ENCODE measurements around the gene TLX2. TPM values are rescaled to one million over a fixed set of nuclear protein-coding genes. Genes with fewer than 3 reads are reported as not detected.

TLX2 gene
- total and polyA plus RNA-seq, 3 experiments from 2014 or later = 0.37 to 0.60 TPM; not detected in 1

GRCh38 chr2:74532222-74532621 is 18.0 kb downstream of the TLX2 start:
- H3K36me3 ChIP-seq (ENCODE audit: insufficient read depth, low read length) = peaks cover 13% of the 10 kb centered on the region
- Mint-ChIP-seq H3K9me3 (no peaks in the 10 kb centered on the region), H3K4me3 (peak overlapping the region; percentile 2 to 78 (median 53)), H3K27me3 (peaks cover 0 to 3% of the 10 kb centered on the region in 2 donors), H3K4me1 (peaks cover 30 to 40% (median 38%) of the 10 kb centered on the region in 3 donors), H3K36me3 (peaks cover 3 to 46% (median 5%) of the 10 kb centered on the region in 3 donors), H3K27ac (peak overlapping the region in 7 of 8 donors; percentile 34 to 96 (median 70))
- DNase-seq = peak in 1 of 5 donors; percentile 36
- ChIA-PET POLR2A (interaction anchor here (0.8 to 1.7 kb wide), 3 partner anchors 49 to 78 kb away, joined by 3 to 5 read pairs (median 3); partner anchors contain the start of gene CCDC142), CTCF (interaction anchor here (0.9 to 5.1 kb wide), 15 partner anchors 19 to 282 kb away, joined by 3 to 42 read pairs (median 4); partner anchors contain the start of genes C2orf81, CCDC142, INO80B and MRPL53)
- H3K27ac ChIP-seq (ENCODE audit: low read depth, low read length) = no peak overlapping the region
- H3K9me3 ChIP-seq (ENCODE audit: low read length) = no peaks in the 10 kb centered on the region
- peaks cover 4% of the 10 kb centered on the region for H3K27me3 ChIP-seq (ENCODE audit: insufficient read depth, low read length, poor library complexity, severe bottlenecking)
- H3K4me3 ChIP-seq (ENCODE audit: low read length) = no peak overlapping the region
- H3K4me1 ChIP-seq (ENCODE audit: insufficient read depth, low read length) = peaks cover 28% of the 10 kb centered on the region

DNA sequence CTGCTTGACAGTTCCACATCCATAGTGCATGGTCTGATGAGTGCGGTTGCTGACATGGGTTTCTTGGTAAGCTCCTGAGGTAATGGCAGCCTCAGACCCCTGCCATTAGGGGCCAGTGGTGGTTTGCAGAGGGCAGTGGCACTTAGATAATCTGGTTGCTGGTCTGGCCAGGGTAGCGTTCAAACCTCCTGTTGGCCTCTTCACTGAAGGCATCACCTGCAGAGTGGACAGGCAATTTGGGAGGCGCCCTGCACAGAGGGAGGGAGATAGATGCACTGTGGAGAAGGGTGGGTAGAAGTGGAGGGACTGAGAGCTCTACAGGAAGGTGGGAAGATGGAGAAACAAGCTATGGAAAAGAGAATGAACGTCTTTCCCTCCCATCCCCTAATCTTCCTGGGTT is 19.2 kb downstream of the TLX2 start:
- Mint-ChIP-seq H3K4me3 (no peak overlapping the region), H3K36me3 (peaks cover 0 to 33% (median 0%) of the 10 kb centered on the region in 3 donors), H3K27me3 (peaks cover 0 to 16% of the 10 kb centered on the region in 2 donors), H3K9me3 (no peaks in the 10 kb centered on the region), H3K27ac (peak overlapping the region in 1 of 8 donors; percentile 21), H3K4me1 (peaks cover 23 to 28% (median 27%) of the 10 kb centered on the region in 3 donors)
- no peak for DNase-seq
- H3K9me3 ChIP-seq (ENCODE audit: low read length) = no peaks in the 10 kb centered on the region
- POLR2A ChIA-PET = no interaction called here
- peaks cover 24% of the 10 kb centered on the region for H3K4me1 ChIP-seq (ENCODE audit: insufficient read depth, low read length)
- peaks cover 4% of the 10 kb centered on the region for H3K27me3 ChIP-seq (ENCODE audit: insufficient read depth, low read length, poor library complexity, severe bottlenecking)
- H3K27ac ChIP-seq (ENCODE audit: low read depth, low read length) = no peak overlapping the region
- no peak overlapping the region for H3K4me3 ChIP-seq (ENCODE audit: low read length)
- CTCF ChIA-PET = interaction anchor here (5.1 kb wide), 1 partner anchor 50 kb away, joined by 42 read pairs; the partner anchor contains the start of genes CCDC142 and TTC31
- peaks cover 9% of the 10 kb centered on the region for H3K36me3 ChIP-seq (ENCODE audit: insufficient read depth, low read length)

DNA sequence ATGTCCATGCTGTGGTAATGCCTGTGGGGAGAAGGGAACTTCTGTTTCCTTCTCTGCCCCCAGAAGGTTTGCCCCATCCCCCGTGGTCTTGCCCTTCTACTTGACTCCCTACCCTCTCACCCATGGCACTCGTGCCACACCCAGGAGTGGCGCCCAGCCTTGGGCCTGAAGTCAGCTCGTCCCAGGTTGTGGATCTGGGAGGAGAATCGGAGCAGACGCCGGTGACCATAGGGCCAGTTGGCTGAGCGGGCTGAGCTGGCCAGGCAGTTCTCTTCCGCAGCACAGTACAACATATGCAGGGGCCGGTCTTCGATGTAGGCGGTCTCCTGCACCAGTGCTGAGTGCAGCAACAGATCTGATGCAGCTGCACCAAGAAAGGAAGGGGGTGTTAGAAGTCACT is 20.2 kb downstream of the TLX2 start:
- Histone ChIP-seq H3K27ac (ENCODE audit: low read depth, low read length) (no peak overlapping the region), H3K4me1 (ENCODE audit: insufficient read depth, low read length) (peaks cover 16% of the 10 kb centered on the region), H3K27me3 (ENCODE audit: insufficient read depth, low read length, poor library complexity, severe bottlenecking) (peaks cover 4% of the 10 kb centered on the region), H3K36me3 (ENCODE audit: insufficient read depth, low read length) (peaks cover 9% of the 10 kb centered on the region), H3K4me3 (ENCODE audit: low read length) (no peak overlapping the region), H3K9me3 (ENCODE audit: low read length) (no peaks in the 10 kb centered on the region)
- no peak for DNase-seq
- peak overlapping the region in 1 of 7 donors; percentile 29 for H3K4me3 Mint-ChIP-seq
- H3K4me1 Mint-ChIP-seq = peaks cover 18 to 20% (median 20%) of the 10 kb centered on the region in 3 donors
- H3K9me3 Mint-ChIP-seq = no peaks in the 10 kb centered on the region
- CTCF ChIA-PET = no interaction called here
- H3K36me3 Mint-ChIP-seq = peaks cover 0 to 26% (median 0%) of the 10 kb centered on the region in 3 donors
- peak overlapping the region in 1 of 8 donors; percentile 66 for H3K27ac Mint-ChIP-seq
- H3K27me3 Mint-ChIP-seq = peaks cover 4 to 25% of the 10 kb centered on the region in 2 donors
- POLR2A ChIA-PET = no interaction called here

GRCh38 chr2:74535440-74535965 is 21.3 kb downstream of the TLX2 start:
- no peaks in the 10 kb centered on the region for H3K9me3 Mint-ChIP-seq
- CTCF ChIA-PET = no interaction called here

DNA sequence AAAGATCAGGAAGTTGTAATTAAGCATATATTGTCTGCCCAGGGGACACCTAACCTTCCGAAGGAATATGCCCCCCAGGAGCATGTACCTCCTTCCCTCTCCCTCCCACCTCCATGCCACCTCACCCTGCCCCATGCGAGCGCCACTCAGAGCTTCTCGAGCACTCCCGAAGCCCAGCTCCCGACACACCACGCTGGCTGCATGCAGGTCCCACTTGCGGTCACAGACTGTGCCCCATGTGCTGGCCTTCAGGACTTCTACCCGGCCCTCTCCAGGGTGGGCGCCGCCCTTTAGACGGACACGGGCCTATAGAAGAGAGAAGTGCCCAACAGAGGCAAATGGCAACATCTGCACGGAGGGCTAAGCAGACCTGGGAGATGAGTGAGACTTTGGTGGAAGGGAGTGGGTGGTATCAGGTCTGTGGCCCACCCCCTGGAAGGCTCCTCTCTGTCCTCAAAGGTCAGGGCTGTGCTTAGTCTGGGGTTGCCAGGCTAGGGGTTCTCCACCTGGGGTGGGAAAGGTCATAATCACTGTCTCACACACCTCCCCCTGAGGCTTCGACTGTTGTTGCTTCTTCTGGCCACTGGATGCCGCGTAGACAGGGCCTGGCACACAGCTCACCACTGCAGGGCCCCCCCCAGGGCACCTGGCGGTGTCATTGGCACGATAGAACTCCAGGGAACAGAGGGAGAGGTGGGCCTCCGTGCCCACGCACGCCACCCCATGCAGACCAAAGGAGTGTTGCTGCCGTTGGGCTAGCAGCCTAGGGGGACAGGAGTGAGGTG is 22.1 kb downstream of the TLX2 start:
- no peaks in the 10 kb centered on the region for H3K9me3 Mint-ChIP-seq
- peaks cover 8 to 11% (median 10%) of the 10 kb centered on the region in 3 donors for H3K4me1 Mint-ChIP-seq
- CTCF ChIA-PET = no interaction called here
- H3K36me3 ChIP-seq (ENCODE audit: insufficient read depth, low read length) = peaks cover 9% of the 10 kb centered on the region
- no peak overlapping the region for H3K27ac Mint-ChIP-seq
- no peak overlapping the region for H3K4me3 Mint-ChIP-seq
- H3K4me1 ChIP-seq (ENCODE audit: insufficient read depth, low read length) = peaks cover 7% of the 10 kb centered on the region
- H3K36me3 Mint-ChIP-seq = peaks cover 0 to 19% (median 0%) of the 10 kb centered on the region in 3 donors
- no peak for DNase-seq
- peaks cover 14 to 35% of the 10 kb centered on the region in 2 donors for H3K27me3 Mint-ChIP-seq
- H3K9me3 ChIP-seq (ENCODE audit: low read length) = no peaks in the 10 kb centered on the region
- POLR2A ChIA-PET = no interaction called here
- peaks cover 7% of the 10 kb centered on the region for H3K27me3 ChIP-seq (ENCODE audit: insufficient read depth, low read length, poor library complexity, severe bottlenecking)
- H3K27ac ChIP-seq (ENCODE audit: low read depth, low read length) = no peak overlapping the region
- no peak overlapping the region for H3K4me3 ChIP-seq (ENCODE audit: low read length)

More at GRCh38 chr2:74535440-74535965, 21.3 kb downstream of the TLX2 start:
- peaks cover 4% of the 10 kb centered on the region for H3K27me3 ChIP-seq (ENCODE audit: insufficient read depth, low read length, poor library complexity, severe bottlenecking)
- peaks cover 9% of the 10 kb centered on the region for H3K36me3 ChIP-seq (ENCODE audit: insufficient read depth, low read length)
- H3K27ac ChIP-seq (ENCODE audit: low read depth, low read length) = no peak overlapping the region
- POLR2A ChIA-PET = no interaction called here
- H3K4me3 Mint-ChIP-seq = peak overlapping the region in 1 of 7 donors; percentile 48
- H3K4me1 ChIP-seq (ENCODE audit: insufficient read depth, low read length) = peaks cover 15% of the 10 kb centered on the region
- H3K9me3 ChIP-seq (ENCODE audit: low read length) = no peaks in the 10 kb centered on the region
- H3K27ac Mint-ChIP-seq = peak overlapping the region in 2 of 8 donors; percentile 16 to 88
- peaks cover 10 to 30% of the 10 kb centered on the region in 2 donors for H3K27me3 Mint-ChIP-seq
- H3K36me3 Mint-ChIP-seq = peaks cover 0 to 20% (median 0%) of the 10 kb centered on the region in 3 donors
- H3K4me3 ChIP-seq (ENCODE audit: low read length) = no peak overlapping the region
- DNase-seq = no peak
- H3K4me1 Mint-ChIP-seq = peaks cover 17 to 19% (median 19%) of the 10 kb centered on the region in 3 donors

DNA sequence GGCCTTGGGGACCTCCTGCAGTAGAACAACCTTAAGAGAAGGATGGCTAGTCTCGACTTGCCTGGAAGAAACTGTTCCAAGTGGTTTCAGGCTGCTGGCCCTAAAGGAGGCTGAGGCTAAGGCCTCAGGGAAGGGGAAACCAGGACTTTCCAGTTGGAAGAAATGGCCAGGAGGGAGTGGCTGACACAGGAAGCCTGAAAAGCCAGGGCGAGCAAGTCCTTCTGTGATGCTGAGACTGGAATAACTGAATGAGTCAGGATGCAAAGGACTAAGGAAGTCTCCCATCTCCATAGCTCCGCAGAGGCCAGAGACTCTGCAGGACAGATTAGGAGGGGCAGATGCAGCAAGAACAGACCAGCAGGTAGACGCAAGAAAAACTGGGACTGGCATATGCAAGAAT is 22.9 kb downstream of the TLX2 start:
- Mint-ChIP-seq H3K9me3 (no peaks in the 10 kb centered on the region), H3K4me1 (peaks cover 2 to 3% (median 2%) of the 10 kb centered on the region in 3 donors), H3K36me3 (peaks cover 0 to 16% (median 0%) of the 10 kb centered on the region in 3 donors), H3K27me3 (peaks cover 14 to 37% of the 10 kb centered on the region in 2 donors), H3K4me3 (no peak overlapping the region), H3K27ac (no peak overlapping the region)
- Histone ChIP-seq H3K36me3 (ENCODE audit: insufficient read depth, low read length) (peaks cover 9% of the 10 kb centered on the region), H3K4me1 (ENCODE audit: insufficient read depth, low read length) (no peaks in the 10 kb centered on the region), H3K4me3 (ENCODE audit: low read length) (no peak overlapping the region), H3K27me3 (ENCODE audit: insufficient read depth, low read length, poor library complexity, severe bottlenecking) (peaks cover 8% of the 10 kb centered on the region), H3K9me3 (ENCODE audit: low read length) (no peaks in the 10 kb centered on the region), H3K27ac (ENCODE audit: low read depth, low read length) (no peak overlapping the region)
- POLR2A ChIA-PET = no interaction called here
- CTCF ChIA-PET = no interaction called here
- DNase-seq = no peak

DNA sequence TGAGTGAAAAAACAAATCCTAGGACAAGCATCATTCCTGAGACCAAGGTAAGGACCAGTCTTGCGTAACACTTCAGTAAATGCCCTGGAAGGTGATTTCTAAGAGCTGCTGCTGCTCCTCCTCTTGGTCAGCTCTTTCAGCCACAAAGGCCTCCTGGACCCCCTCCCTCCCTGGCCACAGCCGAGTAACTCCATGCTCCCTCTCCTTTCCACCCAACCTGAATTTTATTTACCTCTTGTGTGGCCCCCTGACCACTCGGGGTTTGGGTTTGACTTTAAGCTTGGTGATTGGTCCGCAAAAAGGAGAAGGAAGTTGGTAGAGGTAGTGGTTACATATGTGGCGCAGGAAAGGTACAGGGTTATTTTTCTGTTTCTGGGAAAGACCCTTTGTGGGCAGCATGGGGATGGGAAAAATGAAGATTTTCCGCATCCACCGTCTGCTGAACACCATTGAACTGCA is 24.7 kb downstream of the TLX2 start:
- ChIA-PET POLR2A (interaction anchor here (1.1 kb wide), 1 partner anchor 15 kb away, joined by 4 read pairs; no protein-coding TSS in a partner anchor), CTCF (no interaction called here)
- H3K27ac ChIP-seq (ENCODE audit: low read depth, low read length) = no peak overlapping the region
- no peak overlapping the region for H3K4me3 ChIP-seq (ENCODE audit: low read length)
- Mint-ChIP-seq H3K27me3 (peaks cover 17 to 49% of the 10 kb centered on the region in 2 donors), H3K9me3 (no peaks in the 10 kb centered on the region), H3K36me3 (peaks cover 0 to under 1% (median 0%) of the 10 kb centered on the region in 3 donors), H3K27ac (no peak overlapping the region), H3K4me1 (no peaks in the 10 kb centered on the region), H3K4me3 (no peak overlapping the region)
- no peaks in the 10 kb centered on the region for H3K9me3 ChIP-seq (ENCODE audit: low read length)
- no peak for DNase-seq
- peaks cover 12% of the 10 kb centered on the region for H3K27me3 ChIP-seq (ENCODE audit: insufficient read depth, low read length, poor library complexity, severe bottlenecking)
- peaks cover under 1% of the 10 kb centered on the region for H3K36me3 ChIP-seq (ENCODE audit: insufficient read depth, low read length)
- H3K4me1 ChIP-seq (ENCODE audit: insufficient read depth, low read length) = no peaks in the 10 kb centered on the region

GRCh38 chr2:74540291-74540690 is 26.0 kb downstream of the TLX2 start:
- Histone ChIP-seq H3K9me3 (ENCODE audit: low read length) (no peaks in the 10 kb centered on the region), H3K4me1 (ENCODE audit: insufficient read depth, low read length) (no peaks in the 10 kb centered on the region), H3K4me3 (ENCODE audit: low read length) (no peak overlapping the region), H3K27me3 (ENCODE audit: insufficient read depth, low read length, poor library complexity, severe bottlenecking) (peaks cover 12% of the 10 kb centered on the region), H3K27ac (ENCODE audit: low read depth, low read length) (no peak overlapping the region), H3K36me3 (ENCODE audit: insufficient read depth, low read length) (no peaks in the 10 kb centered on the region)
- Mint-ChIP-seq H3K27ac (no peak overlapping the region), H3K4me3 (no peak overlapping the region), H3K27me3 (peaks cover 22 to 53% of the 10 kb centered on the region in 2 donors), H3K4me1 (no peaks in the 10 kb centered on the region), H3K36me3 (no peaks in the 10 kb centered on the region), H3K9me3 (no peaks in the 10 kb centered on the region)
- CTCF ChIA-PET = interaction anchor here (0.8 kb wide), 1 partner anchor 10 kb away, joined by 3 read pairs; the partner anchor contains the start of gene HTRA2
- DNase-seq = no peak
- POLR2A ChIA-PET = no interaction called here
